HFF-Myc (cell line): ENCODE measurements around the gene RNF5.

Source experiments
- DNase-seq: peaks from one replicate; pipeline ENCODE4 v3.0.0-alpha.2; 2011; ENCODE audit warnings: low read depth; ENCODE audit errors: extremely low read depth
- H3K4me3 ChIP-seq: replicated peaks from 2 replicates; pipeline ENCODE4 v1.5.1; 2011; ENCODE audit warnings: low read depth, mild to moderate bottlenecking, control low read depth, low read length
- TF ChIP-seq, protein P1 (sequence below): IDR thresholded peaks from 2 replicates; pipeline ENCODE4 v1.5.1; 2012; ENCODE audit warnings: mild to moderate bottlenecking, low read depth, low read length, control low read depth; ENCODE audit errors: missing control alignments

The RNF5 gene

DNA sequence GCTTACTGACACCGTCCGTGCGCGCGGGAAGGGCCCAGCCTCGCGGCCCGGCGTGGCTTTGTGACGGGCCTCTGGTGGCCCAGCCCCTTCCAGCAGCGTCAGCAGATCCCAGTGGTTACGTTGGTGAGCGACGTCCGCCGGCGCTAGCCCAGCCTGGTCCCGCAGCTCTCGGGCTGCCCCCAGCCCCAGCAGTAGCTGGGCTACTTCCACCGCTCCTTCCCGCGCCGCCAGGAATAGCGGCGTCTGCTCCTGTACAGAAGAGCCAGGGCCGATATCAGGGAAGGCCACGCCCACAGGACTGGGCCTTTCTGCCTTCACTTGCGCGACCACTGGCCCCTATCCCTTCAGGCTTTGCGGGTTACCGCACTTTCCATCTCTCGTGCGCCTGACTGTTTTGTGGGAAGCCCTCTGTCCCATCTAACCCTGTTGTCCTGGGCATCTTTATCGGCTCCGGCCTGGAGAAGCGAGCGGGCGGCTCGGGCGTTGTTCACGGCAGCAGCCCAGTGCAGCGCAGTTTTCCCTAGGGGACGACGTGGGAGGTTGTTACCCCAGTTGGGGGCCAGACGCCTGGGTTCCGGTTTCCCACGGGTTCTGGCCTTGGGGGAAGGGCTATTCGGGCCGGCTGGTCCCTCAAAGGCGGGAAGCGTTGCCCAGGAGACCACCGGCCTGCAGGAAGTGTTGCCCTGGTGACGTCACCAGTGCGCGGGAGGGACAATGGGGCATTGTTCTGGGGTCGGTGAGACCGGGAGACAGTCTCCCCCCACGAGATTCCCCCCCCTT lies 17.9 kb downstream of the RNF5 start:
- no peak for DNase-seq
- TF ChIP-seq, protein P1, sequence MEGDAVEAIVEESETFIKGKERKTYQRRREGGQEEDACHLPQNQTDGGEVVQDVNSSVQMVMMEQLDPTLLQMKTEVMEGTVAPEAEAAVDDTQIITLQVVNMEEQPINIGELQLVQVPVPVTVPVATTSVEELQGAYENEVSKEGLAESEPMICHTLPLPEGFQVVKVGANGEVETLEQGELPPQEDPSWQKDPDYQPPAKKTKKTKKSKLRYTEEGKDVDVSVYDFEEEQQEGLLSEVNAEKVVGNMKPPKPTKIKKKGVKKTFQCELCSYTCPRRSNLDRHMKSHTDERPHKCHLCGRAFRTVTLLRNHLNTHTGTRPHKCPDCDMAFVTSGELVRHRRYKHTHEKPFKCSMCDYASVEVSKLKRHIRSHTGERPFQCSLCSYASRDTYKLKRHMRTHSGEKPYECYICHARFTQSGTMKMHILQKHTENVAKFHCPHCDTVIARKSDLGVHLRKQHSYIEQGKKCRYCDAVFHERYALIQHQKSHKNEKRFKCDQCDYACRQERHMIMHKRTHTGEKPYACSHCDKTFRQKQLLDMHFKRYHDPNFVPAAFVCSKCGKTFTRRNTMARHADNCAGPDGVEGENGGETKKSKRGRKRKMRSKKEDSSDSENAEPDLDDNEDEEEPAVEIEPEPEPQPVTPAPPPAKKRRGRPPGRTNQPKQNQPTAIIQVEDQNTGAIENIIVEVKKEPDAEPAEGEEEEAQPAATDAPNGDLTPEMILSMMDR = no peak
- peak overlapping the region; percentile 68 for H3K4me3 ChIP-seq

- peak overlapping the region; percentile 68 for H3K4me3 ChIP-seq
- DNase-seq = no peak
- TF ChIP-seq, protein P1 = no peak
Observed at GRCh38 chr6:32196682-32197616, 18.7 kb downstream of the RNF5 start.

- DNase-seq = no peak
- TF ChIP-seq, protein P1 = no peak
- H3K4me3 ChIP-seq = no peak overlapping the region
Observed at GRCh38 chr6:32198345-32198696, 20.1 kb downstream of the RNF5 start.

- TF ChIP-seq, protein P1 = no peak
- H3K4me3 ChIP-seq = no peak overlapping the region
- no peak for DNase-seq
Observed at GRCh38 chr6:32198866-32199265, 20.7 kb downstream of the RNF5 start.

- TF ChIP-seq, protein P1 = no peak
- H3K4me3 ChIP-seq = no peak overlapping the region
- no peak for DNase-seq
Observed at GRCh38 chr6:32200711-32201475, 22.7 kb downstream of the RNF5 start.

DNA sequence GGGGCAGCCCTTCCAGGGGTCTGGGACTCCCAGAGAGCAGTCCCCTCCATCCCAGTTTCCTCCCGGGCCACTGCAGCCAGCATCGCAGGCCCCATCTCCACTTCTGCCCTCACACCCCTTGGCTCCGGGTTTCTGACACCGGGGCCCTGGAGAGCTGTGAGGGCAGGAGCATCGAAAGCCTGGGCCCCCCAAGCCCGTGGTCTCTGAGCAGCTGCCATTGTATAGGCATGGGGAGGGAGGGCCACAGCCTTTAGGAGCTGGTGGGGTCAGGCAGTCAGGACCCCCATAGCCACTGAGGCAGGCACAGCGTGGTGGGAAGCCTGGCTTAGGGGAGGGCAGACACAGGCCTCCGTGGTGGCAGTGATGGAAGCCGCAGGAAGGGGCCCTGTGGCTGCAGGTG lies 24.0 kb downstream of the RNF5 start:
- no peak for DNase-seq
- no peak overlapping the region for H3K4me3 ChIP-seq
- TF ChIP-seq, protein P1 = no peak
